G401.6 (cell line): ENCODE measurements around the gene SMIM36.
"Not testable (repeated sequence)": the region's sequence is repeated elsewhere in the genome, so short reads cannot be mapped to it uniquely, and the experiment has no call there.

Source experiments
- FAIRE-seq: peaks from 2 replicates; lab custom pipeline; 2012; peaks lifted over from hg19 to GRCh38; lab: Jason Lieb, UNC

SMIM36 gene

DNA sequence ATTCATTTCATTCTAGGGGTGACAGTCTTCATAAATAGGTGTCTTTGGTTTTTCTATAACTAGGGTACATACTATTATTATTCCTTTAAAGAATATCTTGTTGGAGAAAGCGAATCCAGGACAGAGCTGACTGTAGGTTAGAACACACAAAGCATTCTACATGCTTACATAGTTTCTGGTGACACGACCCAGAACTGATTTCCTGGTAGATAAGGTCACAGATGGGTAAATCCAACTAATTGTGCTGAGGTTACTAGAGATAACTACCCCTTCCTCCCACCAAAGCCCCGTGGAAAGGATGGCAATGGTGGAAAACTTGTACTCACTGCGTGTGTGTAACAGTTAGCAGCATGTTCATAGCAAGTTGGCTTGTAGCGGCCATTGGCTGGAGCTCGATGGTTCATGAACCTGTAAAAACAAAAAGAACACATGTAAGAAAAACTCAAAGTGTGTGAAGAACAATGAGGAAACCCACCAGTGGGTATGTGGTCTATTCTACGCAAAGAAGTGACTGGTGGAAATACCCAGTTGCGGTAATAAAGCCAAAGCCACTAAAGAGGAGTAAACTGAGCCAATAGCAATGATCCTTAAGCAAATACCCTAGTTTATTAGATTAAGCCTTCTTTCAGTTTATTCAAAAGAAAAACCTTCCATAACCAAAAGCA is 97.3 kb downstream of the SMIM36 start:
- FAIRE-seq, result no peak

DNA sequence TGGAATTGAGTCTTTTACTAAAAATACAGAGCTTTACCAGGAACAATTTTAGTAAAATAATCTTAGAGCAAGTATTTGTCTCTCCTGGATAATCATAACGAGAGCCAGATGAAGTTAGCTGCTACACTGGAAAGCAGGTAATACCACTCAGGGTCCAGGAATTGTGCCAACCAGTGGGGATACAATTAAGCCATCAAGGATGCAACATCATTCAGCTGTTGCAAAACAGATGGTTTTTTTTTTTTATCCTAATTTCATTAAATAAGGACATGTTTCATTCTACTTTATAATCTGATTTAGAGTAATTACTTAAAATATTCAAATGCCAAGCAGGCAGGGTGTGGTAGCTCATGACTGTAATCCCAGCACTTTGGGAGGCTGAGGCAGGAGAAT is 99.8 kb downstream of the SMIM36 start:
- no peak for FAIRE-seq

DNA sequence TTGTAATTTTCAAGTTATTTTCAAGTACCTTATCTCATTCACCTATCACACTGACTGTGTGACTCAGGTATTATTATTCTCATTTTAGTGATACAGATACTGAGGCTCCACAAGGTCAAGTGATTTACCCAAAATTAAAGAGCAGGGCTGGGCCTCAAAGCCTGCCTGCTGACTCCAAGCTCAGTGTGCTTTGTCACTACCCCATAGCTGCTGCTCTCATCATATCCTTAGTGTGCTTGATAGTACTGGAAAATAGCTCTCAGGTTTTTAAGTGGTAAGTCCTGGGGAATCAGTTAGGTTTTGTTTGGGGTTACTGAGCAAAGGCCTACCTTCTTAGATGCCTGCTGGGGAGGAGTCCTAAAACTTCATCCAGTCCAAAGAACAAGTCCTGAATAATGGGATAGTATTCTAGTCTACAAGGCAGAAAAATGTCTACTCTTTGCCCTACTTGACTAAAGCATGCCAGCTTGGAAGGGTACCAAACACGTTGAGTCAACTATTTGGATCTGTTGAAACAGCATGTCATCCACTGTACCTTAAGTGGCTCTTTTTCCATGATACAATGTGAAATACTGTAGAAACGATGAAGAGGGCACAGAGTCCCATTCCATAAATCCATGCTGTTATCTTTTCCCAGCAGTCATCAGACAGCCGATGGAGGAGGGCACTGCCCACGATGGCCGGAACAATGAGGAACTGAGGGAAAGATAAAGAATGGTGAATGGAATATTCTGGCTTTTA is 100.4 kb downstream of the SMIM36 start:
- FAIRE-seq, result no peak

DNA sequence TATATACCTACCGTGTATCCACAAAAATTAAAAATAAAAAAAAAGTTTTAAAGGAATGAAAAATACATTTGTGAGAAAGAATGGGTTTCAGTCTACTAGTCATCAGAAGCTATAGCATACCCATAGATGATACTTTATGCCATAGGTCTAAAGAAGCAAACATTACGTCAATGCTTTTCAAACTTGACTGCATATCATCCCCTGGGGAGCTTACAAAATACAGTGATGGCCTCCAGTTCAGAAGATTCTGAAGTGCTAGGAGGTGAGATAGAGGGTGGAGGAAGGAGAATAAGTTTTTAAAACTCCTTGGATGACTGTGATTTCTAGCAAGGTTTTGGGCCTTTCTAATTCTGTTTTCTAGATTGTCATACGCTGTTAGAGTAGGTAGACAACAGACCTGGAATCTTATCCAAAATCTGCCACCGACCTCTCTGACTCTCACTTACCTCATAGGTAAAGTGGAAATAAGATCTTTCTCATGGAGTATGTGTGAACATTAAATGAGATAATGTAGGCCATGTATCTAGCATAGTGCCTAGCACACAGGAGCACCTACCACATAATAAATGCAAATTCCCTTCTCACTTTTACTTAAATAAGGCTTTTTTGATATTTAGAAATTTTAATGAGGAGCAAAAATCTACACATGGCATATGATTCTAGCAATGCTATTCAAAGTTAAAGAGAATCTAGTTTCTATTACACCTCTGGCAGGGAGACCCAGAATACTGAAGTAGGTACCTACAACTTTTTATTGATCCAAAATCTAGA is 102.0 kb downstream of the SMIM36 start:
- FAIRE-seq, result no peak

DNA sequence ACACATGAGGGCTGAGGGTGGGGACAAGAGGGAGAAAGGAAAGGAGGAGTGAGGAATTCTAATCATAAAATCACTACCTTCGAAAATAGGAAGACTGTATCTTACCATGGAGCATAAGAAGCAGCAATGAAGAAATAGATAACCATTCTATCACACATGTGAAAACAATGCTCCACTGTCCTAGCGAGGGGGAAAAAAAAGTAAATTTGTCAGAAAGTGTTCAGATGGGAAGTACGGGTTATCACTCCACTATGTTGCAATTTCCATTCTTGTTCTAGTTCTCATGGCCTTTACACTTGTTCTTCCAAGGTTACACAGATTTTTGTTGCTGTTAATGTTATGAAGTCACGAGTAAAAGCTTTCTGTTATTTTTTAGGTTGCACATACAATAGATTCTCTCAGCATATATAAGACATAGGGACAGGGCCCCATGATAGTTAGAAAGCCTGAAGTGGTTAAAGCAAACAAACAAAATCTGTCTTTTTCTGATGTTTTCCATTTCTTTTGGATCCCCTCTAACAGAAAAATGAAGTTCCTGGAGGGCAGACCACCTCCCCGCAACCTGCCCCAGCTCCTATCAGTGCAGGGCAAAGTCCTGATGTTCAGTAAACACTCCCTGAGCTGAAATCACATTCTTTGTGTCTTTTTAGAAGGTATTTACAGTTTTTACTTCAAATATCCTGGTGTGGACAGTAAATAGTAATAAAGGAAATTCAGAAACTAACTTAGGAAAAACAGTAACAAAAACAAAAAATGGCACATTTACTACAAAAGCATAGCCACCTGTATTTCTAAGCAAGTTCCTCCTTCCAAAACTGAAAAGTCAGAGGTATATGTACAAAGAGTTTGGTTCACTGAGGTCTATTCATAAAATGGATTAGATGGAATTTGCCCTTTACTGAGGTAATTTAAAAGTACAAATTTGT is 103.3 kb downstream of the SMIM36 start:
- FAIRE-seq, result no peak

DNA sequence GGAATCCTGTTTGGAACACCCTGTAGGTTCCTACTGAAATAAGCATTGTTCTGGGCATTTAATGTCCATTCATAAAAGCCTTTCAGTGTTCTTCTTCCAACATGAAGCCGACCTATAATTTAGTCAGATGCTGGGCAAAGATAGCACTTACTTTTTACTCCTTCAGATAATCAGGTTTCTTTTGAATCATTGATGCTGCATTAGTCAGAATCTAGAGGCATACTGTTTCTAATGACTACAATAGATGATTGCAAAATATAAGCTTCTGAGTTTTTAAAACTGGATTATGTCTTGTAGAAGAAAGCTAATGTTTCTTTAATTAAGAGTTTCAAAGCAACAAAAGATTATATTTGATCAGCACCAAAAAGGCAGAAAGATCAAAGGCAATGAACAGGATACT is 105.7 kb downstream of the SMIM36 start:
- FAIRE-seq, result no peak

DNA sequence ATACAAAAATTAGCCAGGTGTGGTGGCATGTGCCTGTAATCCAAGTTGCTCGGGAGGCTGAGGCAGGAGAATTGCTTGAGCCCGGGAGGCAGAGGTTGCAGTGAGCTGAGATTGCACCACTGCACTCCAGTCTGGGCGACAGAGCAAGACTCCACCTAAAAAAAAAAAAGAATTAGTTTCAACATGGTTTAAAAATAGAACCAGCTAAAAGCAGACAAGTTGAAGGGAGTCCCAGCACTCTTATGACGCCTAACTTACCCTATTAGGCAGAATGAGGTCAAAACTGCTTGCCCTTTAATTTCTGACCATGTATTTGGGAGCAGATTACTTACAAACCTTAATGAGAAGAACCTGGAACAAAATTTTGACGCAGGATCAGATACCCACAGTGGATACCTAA is 107.1 kb downstream of the SMIM36 start:
- FAIRE-seq, result not testable (repeated sequence)

DNA sequence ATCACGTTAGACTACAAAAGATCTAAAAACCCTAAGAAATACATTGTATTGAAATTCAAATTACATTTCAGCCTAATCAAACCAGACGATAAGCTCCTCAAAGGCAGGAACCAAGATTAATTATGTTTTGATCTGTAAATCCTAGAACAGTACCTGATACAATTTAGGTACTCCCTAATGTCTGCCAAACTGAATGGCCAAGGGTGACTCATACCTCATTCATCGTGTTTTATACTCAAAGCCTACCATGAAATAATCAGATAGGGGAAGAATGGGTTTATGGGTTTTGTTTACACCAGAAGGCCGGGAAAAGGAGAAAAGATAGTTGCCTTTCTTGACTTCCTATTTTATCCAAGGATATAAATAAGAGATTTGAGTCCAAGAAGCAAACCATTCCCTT is 108.9 kb downstream of the SMIM36 start:
- FAIRE-seq, result no peak
